Sciatic nerve (tissue), 2 donors: Measurements from ENCODE around the gene HS3ST3B1. TPM values are rescaled to one million over a fixed set of nuclear protein-coding genes. Genes with fewer than 3 reads are reported as not detected.

Experiments used
- ATAC-seq: fragments of 200-7000 bp; cut with Tn5 transposase; one replicate; pipeline ENCODE4 v1.9.1; 2020; ENCODE audit warnings: mild to moderate bottlenecking, moderate library complexity
- DNase-seq: peaks from one replicate; pipeline ENCODE4 v3.0.0-alpha.2; 2020; ENCODE audit warnings: low spot score
- intact Hi-C: fragments of 100-400 bp; cut with DNase I; formaldehyde crosslinking; loops from one replicate; pipeline ENCODE4 v1.14.2; 2022
- total RNA-seq: library from RNA; stranded (reverse); fragmentation: NEBNext Ultra II Directional; extraction: Animal tissue kit (Norgen Biotek cat#: 25700); gene quantifications from one replicate; pipeline ENCODE4 v1.2.1, GENCODE V29; 2021
- donor health status: DM: no; HTN: no; CAD: no.
- donor health status: DM: no; HTN: no; CAD: no.

HS3ST3B1 gene
- total RNA-seq, 1 donor from 2014 or later = 1.2 TPM

GRCh38 chr17:14373614-14374259 is 72.9 kb downstream of the HS3ST3B1 start:
- intact Hi-C loops = loop anchor here (5.0 kb wide), 1 partner anchor 1556 kb away; no protein-coding TSS in a partner anchor
- DNase-seq = no peak
- no peak for ATAC-seq

GRCh38 chr17:14374268-14374667 is 73.4 kb downstream of the HS3ST3B1 start:
- DNase-seq (no peak), ATAC-seq (no peak)
- intact Hi-C loops = loop anchor here (5.0 kb wide), 1 partner anchor 1557 kb away; no protein-coding TSS in a partner anchor

GRCh38 chr17:14376666-14377065 is 75.8 kb downstream of the HS3ST3B1 start:
- intact Hi-C loops = no loop called here
- DNase-seq = no peak
- no peak for ATAC-seq

- intact Hi-C loops = loop anchor here (2.0 kb wide), 1 partner anchor 57 kb away; no protein-coding TSS in a partner anchor
- ATAC-seq (no peak), DNase-seq (no peak)
Measured at GRCh38 chr17:14381606-14382005, 80.7 kb downstream of the HS3ST3B1 start.

GRCh38 chr17:14387036-14387435 is 86.2 kb downstream of the HS3ST3B1 start:
- intact Hi-C loops = no loop called here
- ATAC-seq = no peak
- no peak for DNase-seq

GRCh38 chr17:14389681-14390080 is 88.8 kb downstream of the HS3ST3B1 start:
- intact Hi-C loops = no loop called here
- DNase-seq = no peak
- ATAC-seq = no peak

- ATAC-seq (no peak), DNase-seq (no peak)
- intact Hi-C loops = no loop called here
Measured at GRCh38 chr17:14393723-14394122, 92.8 kb downstream of the HS3ST3B1 start.

GRCh38 chr17:14395255-14395654 is 94.4 kb downstream of the HS3ST3B1 start:
- intact Hi-C loops = no loop called here
- DNase-seq (no peak), ATAC-seq (no peak)

- ATAC-seq (no peak), DNase-seq (no peak)
- intact Hi-C loops = no loop called here
Measured at GRCh38 chr17:14396547-14396946, 95.7 kb downstream of the HS3ST3B1 start.

- intact Hi-C loops = no loop called here
- no peak for DNase-seq
- ATAC-seq = no peak
Measured at GRCh38 chr17:14398766-14399165, 97.9 kb downstream of the HS3ST3B1 start.

Other genes with a start within 250 kb of the HS3ST3B1 start
- 8.7 TPM for gene COX10, start 231.6 kb upstream of the HS3ST3B1 start, total RNA-seq
- not detected for gene CDRT15, start 64.2 kb upstream of the HS3ST3B1 start, total RNA-seq